GM12891 (cell line): ENCODE data around the gene MVB12B.

Source experiments
- PAX5 ChIP-seq: IDR thresholded peaks from 2 replicates; pipeline ENCODE4 v1.6.1; 2011; ENCODE audit warnings: low read length, moderate library complexity, mild to moderate bottlenecking; ENCODE audit not compliant: insufficient read depth, severe bottlenecking
- POLR2A ChIP-seq: IDR thresholded peaks from 2 replicates; pipeline ENCODE4 v1.6.1; 2011; ENCODE audit warnings: low read depth, low read length, control low read depth
- POLR2AphosphoS5 ChIP-seq: IDR thresholded peaks from 2 replicates; pipeline ENCODE4 v1.6.1; 2011; ENCODE audit warnings: low read depth, low read length, control low read depth
- POU2F2 ChIP-seq: IDR thresholded peaks from 2 replicates; pipeline ENCODE4 v1.6.1; 2011; ENCODE audit warnings: low read depth, mild to moderate bottlenecking, control low read depth, low read length, moderate library complexity
- SPI1 ChIP-seq: IDR thresholded peaks from 2 replicates; pipeline ENCODE4 v1.6.1; 2011; ENCODE audit warnings: low read depth, low read length, control low read depth
- TAF1 ChIP-seq: IDR thresholded peaks from 2 replicates; pipeline ENCODE4 v1.6.1; 2011; ENCODE audit warnings: low read depth, low read length, control low read depth

DNA sequence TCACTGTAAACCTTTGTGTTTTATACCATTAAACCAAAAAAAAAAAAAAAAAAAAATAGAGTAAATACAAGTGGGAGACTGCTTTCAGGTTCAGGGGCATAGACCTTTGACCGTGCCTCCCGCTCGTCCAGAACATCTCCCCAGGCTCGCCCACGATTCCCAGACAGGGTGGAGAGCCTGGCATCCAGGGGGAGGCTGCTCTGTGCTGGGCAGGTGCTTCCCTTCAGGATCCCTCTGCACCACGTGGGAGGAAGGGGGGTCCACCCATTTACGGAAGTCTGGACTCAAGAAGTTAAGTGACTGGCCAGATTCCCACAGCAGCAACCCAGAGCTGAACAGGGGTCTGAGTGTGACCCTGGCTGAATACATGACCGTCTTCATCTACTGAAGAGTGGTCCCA lies 161.7 kb downstream of the MVB12B start:
- no peak for TF ChIP-seq POLR2A
- no peak for TF ChIP-seq POLR2AphosphoS5
- no peak for TF ChIP-seq PAX5
- TF ChIP-seq SPI1: no peak
- TF ChIP-seq TAF1: no peak
- no peak for TF ChIP-seq POU2F2
